HG03108 (cell line): ENCODE measurements around the gene SART1.
"Not testable (repeated sequence)": the region's sequence is repeated elsewhere in the genome, so short reads cannot be mapped to it uniquely, and the experiment has no call there.

Source experiments
- ATAC-seq: cut with Tn5 transposase; IDR thresholded peaks from one replicate; pipeline ENCODE4 v1.9.1; 2021; ENCODE audit warnings: moderate library complexity; ENCODE audit not compliant: unreplicated experiment

SART1 gene

DNA sequence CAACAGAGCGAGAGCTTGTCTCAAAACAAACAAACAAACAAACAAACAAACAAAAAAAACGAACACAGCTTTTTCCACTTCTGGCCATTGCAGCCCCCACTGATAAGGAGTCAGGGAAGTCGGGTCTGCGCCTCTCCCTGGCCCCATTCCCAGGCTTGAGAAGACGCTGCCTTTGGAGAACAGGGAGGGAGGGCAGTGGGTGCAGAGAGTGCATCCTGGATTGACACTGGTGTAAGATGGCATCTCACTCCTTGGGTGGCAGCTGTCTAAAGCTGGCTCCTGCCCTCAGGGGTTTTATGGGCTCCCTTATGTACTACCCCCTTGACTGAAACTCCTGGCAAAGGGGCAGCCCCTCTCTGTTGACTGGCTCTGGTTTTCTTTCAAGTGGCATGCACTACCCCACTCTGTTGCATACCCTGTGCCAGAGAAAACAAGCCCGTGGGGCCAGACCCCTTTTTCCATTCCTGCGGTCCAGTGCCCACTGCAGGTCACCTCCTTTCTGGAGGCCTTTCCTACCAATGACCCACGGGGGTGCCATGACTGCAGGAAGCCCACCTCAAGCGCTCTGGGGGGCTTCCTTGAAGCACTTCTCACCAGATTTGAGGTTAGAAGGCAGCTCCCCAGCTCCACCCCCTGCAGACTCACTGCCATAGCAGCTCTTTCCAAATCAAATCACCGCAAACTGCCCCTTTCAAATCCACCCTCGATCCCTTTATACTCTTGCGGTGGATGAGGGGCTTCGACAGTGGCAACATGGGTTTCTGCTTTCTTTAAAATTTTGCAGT is 29.6 kb upstream of the SART1 start:
- ATAC-seq = no peak

DNA sequence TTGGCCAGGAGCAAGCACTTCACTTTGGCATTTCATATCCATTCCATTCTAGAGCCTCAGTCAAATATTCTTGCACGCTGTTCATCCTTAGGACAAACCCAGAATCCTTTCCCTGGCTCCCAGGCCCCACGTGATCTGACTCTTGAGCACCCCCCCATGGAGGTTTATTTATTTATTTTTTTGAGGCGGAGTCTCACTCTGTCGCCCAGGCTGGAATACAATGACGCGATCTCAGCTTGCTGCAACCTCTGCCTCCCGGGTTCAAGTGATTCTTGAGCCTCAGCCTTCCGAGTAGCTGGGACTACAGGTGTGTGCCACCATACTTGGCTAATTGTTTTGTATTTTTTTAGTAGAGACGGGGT is 29.0 kb upstream of the SART1 start:
- no peak for ATAC-seq

DNA sequence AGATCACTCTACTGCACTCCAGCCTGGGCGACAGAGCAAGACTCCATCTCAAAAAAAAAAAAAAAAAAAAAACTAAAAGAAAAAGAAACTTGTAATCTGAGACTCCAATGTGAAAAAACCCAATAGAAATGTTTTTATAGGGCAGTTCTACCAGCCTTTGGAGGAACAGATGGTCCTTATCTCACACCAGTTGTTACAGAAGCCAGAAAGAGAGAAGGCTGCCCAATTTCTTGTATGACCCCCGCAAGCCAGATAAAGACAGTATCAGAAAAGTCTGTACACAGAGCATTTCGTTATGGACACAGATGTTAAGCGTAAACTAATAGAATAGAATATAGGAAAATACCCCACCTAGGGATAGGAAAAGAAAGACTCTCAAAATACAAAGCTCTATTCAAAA is 27.5 kb upstream of the SART1 start:
- no peak for ATAC-seq

DNA sequence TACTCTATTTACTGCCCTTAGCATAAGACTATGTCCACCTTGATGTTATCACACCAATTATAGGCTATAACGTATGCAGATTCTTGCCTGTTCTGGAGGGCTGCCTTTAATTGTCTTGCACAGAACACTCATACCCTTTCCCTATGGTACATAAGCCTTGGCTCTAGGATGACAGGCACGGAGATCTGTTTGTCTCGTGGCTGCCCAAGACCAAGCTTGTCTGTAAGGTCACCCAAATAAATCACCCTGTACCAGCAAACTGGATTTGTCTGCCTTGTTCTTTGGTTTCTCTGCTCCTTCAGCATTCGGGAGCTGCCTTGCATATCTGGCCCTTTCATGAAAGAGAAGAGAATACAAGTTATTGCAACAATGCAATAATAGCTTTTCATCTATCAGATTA is 23.8 kb upstream of the SART1 start:
- ATAC-seq = no peak

- ATAC-seq = no peak
These were observed 19.7 kb upstream of the SART1 start for GRCh38 chr11:65941720-65942310.

GRCh38 chr11:65942531-65942930 is 19.0 kb upstream of the SART1 start:
- ATAC-seq = no peak

GRCh38 chr11:65944191-65944590 is 17.3 kb upstream of the SART1 start:
- no peak for ATAC-seq

DNA sequence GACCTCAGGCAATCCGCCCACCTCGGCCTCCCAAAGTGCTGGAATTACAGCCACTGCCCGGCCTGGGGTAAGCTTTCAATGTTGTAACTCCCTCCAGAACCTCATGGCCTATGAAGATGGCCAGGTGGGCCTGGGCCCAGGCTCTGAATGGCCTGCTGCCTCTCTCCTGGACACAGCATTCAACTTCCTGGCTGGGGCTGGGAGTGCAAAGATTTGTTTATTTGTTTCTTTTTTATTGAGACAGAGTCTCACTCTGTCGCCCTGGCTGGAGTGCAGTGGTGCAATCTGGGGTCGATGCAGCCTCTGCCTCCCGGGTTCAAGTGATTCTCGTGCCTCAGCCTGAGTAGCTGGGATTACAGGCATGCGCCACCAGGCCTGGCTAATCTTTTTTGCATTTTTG is 16.8 kb upstream of the SART1 start:
- no peak for ATAC-seq

- ATAC-seq = no peak
These were observed 16.1 kb upstream of the SART1 start, which contains the start of gene TSGA10IP for GRCh38 chr11:65945430-65945911. TSGA10IP (plus strand) TSS chr11:65945480; CDS start chr11:65945676, 196 bp downstream.

DNA sequence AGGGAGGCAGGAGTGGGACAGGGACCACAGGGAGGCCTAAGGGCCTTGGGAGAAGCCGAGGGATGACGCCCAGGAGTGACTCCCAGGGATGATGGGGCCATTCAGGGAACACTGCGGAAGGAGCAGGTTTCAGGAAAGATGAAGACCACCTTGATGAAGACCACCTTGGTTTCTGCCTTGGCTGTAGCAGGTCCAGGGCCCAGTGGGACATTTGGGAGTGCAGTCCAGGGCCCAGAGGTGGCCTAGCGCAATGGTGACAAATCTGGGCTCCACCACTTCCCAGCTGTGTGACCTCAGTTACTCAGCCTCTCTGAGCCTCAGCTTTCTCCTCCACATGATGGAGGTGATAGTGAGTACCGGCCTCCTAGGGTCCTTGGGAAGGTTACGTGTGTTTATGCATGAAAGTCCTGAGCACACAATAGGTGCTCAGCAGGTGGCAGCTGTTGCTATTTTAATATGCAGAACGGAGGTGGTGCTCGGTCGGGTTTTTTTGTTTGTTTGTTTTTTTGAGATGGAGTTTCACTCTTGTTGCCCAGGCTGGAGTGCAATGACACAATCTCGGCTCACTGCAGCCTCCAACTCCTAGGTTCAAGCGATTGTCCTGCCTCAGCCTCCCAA is 15.5 kb upstream of the SART1 start:
- ATAC-seq = no peak

- ATAC-seq = no peak
These were observed 14.9 kb upstream of the SART1 start for GRCh38 chr11:65946655-65947054.

- no peak for ATAC-seq
These were observed 14.4 kb upstream of the SART1 start for GRCh38 chr11:65947133-65947532.

- no peak for ATAC-seq
These were observed 13.9 kb upstream of the SART1 start for GRCh38 chr11:65947603-65948125.

DNA sequence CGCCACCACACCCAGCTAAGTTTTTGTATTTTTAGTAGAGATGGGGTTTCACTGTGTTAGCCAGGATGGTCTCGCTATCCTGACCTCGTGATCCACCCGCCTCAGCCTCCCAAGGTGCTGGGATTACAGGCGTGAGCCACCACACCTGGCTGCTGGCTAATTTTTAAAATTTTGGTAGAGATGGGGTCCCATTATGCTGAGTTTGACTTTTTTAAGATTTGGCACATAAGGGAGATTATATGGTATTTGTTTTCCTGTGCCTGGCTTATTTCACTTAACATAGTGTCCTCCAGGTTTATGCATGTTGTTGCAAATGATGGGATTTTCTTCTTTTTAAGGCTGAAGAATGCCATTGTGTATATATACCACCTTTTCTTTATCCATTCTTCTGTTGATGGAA is 10.8 kb upstream of the SART1 start:
- not testable (repeated sequence) for ATAC-seq

- ATAC-seq = not testable (repeated sequence)
These were observed 9.9 kb upstream of the SART1 start for GRCh38 chr11:65951641-65952040.

DNA sequence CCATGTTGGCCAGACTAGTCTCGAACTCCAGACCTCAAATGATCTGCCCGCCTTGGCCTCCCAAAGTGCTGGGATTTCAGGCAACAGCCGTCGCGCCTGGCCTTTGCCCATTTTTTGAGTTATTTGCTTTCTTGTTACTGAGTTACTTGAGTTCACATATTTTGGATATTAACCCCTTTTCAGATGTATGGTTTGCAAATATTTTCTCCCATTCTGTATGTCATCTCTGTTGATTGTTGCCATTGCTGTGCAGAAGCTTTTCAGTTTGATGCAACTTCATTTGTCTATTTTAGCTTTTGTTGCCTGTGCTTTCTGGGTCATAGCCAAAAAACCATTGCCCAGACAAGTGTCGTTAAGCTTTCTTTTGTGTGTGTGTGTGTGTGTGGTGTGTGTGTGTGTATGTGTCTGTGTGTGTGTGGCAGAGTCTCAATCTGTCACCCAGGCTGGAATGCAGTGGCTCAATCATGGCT is 9.4 kb upstream of the SART1 start:
- ATAC-seq = no peak

- ATAC-seq = no peak
These were observed 8.1 kb upstream of the SART1 start for GRCh38 chr11:65953471-65953870.

GRCh38 chr11:65954771-65955170 is 6.8 kb upstream of the SART1 start:
- no peak for ATAC-seq

- ATAC-seq = no peak
These were observed 3.2 kb upstream of the SART1 start for GRCh38 chr11:65958291-65958690.

DNA sequence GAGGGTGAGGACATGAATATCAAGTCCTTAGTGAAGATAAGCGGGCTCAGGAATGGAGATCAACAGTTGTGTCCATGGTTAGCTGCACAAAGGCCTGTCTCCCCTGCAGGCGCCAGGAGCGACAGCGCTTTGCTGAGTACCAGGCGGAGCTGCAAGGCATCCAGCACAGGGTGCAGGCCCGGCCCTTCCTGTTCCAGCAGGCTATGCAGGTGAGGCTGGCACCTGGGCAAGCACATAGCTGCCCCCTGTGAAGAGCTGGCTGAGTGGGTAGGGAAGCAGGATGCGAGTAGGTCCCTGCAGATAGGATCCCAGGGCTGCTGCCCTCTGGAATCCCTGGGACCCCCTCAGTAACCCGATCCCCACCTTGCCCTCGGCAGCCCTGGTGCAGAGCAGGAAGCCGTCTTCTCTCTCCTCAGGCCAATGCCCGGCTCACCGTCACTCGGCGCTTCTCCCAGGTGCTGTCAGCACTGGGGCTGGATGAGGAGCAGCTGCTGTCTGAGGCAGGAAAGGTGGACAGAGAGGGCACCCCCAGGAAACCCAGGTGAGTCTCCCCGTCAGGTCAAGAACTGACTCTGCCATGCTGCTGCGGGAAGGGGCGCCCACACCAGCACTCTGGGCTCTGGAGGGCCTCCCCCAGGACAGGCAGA is 2.6 kb upstream of the SART1 start:
- no peak for ATAC-seq

- no peak for ATAC-seq
These were observed 689 bp upstream of the SART1 start for GRCh38 chr11:65960824-65961266.
